Putamen (tissue), 1 donor: ENCODE measurements around the gene RNU6-8.

ENCODE experiments used
- DNase-seq: peaks from one replicate; pipeline ENCODE4 v3.0.0-alpha.2; 2016; ENCODE audit warnings: low spot score

Gene RNU6-8

DNA sequence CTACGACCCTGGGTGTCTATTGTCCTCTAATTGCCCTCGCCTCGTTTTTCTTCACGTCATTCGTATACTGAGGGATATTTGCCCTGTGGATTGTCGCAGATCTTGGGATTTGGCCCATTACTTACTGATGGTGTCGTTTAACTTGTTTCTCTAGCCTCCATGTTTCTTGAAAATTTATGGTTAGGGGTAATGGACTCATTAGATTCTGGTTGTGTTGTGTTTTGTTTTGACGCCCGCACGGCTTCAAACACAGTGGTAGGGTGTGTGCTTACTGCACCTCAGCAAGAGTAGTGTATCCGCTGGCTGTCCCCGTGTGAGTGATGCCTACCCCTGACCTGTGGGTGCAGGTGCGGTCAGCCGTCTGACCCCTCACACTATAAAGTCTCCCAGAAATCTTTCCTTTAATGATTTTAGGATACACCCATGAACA lies 874 bp upstream of the RNU6-8 start:
- peak; percentile 13 for DNase-seq

DNA sequence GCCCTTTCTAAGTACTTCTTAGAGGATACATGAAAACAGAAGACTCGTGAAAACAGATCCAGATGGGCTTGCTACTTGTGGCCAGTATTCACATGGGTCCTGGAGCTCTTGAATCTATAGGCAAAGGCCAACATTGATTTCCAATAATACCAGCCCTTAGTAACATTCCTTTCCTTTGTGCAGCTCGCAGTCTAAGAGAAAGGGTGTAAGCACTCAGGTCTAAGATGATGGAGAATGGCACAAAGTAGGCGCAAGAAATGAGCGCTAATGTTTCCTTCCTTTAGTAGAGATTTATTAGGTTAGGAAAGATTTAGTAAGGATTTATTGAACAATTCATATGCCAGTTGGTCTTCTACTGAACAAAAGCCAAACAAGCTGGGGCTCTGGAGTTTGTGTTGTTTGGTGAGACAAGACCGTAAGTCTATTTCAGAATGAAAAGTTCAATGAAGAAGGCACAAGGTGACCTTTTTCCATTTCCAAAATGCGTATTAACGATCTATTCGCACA lies 525 bp downstream of the RNU6-8 start:
- no peak for DNase-seq

- DNase-seq: peak; percentile 5
Observed at GRCh38 chr14:32201816-32202490, 1.1 kb downstream of the RNU6-8 start, which contains the start of gene RNU6-7. Gene RNU6-7 (plus strand): TSS chr14:32202045.

DNA sequence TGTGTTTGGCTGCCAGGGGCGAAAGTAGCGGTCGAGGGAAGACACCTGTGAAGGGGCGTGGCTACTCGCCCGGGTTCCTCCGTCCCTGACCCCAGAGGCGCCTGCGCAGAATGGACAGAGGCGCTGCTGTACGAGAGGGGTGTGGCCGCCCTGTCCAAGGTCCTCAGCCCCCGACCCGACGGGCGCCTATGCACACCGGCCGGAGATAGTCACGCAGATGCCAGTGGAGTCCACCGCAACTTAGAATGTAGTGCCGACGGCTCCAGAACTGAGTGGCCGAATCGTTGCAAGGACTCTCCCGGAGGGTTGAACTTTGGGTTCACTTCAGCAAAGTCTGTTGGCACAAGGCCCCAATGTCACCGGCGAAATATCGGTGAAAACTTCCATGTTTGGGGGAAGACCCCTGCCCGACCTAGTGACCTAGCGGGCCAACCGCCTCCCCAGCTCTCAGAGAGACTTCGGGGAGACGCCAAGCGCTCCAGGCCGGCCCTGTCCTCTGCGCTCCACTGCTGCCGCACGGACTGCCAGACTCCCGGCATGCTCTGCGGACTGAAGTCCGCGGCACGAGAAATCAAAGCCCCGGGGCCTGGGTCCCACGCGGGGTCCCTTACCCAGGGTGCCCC lies 1.8 kb downstream of the RNU6-8 start:
- peak; percentile 75 for DNase-seq

GRCh38 chr14:32200368-32201192 lies 2.5 kb downstream of the RNU6-8 start:
- no peak for DNase-seq

- DNase-seq: no peak
Observed at GRCh38 chr14:32197919-32198318, 5.2 kb downstream of the RNU6-8 start.

DNA sequence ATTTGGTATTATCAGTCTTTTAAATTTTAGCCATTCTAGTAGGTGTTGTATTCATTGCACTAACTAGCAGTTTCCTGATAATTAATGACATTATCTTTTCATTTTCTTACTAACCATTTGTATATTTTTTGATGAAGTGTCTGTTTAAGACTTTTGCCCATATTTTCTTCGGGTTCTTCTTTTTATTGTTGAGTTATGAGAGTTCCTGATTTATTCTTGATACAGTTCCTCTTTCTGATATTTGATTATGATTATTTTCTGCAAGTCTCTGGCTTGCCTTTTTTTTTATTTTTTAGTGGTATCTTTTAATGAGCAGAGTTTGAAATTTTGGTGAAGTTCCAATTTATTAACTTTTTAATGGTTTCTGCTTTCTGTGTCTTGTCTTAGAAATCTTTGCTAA lies 7.4 kb downstream of the RNU6-8 start:
- no peak for DNase-seq

DNA sequence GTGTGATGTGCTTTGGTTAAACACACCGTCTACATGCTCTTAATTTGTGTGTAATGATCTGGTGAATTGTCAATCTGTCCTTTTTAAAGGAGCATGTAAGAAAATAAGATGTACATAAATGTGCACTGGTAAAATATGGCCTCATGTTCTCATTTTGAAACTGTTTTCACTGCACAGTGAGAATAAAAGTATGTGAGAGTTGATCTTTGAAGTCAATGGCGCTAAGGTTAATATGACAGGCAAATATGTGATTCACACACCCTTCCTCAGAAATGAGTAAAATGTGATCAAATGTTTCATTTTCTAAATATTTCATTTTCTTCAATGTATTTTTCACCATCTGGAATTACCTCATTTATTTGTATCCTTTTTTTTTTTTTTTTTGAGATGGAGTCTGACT lies 9.5 kb downstream of the RNU6-8 start:
- no peak for DNase-seq

DNA sequence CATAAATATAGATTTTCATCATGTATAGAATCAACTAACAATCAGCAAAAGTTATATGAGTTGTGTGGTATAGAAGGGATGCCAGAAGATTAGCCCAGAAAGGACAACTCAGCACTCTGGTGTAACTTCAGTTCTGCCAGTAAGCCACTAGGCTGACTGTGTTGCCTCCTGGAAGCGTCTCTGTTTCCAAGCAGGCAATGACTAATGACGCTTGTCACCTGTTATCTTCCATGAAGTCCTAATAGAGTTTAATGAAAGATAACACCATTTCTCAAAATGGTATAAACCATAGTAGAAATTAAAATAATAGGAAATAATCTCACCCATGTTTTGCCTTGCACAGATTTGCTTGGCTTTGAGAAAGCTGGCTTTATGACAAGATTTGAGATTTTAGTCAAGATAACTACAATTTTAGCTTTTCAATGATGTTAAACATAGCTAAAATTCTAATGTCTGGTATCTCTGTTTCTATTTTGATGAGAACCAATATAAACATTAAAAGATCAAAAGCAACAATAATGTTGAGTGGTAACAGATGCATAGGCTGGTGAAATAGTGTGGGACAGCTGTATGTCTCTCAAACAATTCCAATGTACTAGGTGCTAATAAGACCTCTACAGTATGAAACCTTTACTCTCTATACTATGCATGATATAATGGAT lies 10.2 kb downstream of the RNU6-8 start:
- DNase-seq: no peak

GRCh38 chr14:32190673-32191072 lies 12.4 kb downstream of the RNU6-8 start:
- DNase-seq: no peak

- DNase-seq: no peak
Observed at GRCh38 chr14:32189811-32190210, 13.3 kb downstream of the RNU6-8 start.

GRCh38 chr14:32186248-32186647 lies 16.8 kb downstream of the RNU6-8 start:
- no peak for DNase-seq

DNA sequence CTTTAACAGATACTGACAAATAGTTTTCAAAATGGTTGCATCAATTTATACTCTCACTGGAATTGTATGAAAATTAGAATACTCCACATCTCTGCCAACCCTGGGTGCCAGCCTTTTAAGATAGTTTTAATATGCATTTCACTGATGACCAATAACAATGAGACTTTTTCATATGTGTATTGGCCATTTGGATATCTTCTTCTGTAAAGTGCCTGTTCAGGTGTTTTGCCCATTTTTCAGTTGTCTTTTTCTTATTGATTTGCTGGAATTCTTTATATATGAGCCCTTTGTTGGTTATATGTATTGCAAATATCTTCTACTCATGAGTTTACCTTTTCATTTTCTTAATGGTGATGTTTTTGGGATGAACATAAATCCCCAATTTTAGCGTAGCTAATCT lies 18.0 kb downstream of the RNU6-8 start:
- DNase-seq: no peak

DNA sequence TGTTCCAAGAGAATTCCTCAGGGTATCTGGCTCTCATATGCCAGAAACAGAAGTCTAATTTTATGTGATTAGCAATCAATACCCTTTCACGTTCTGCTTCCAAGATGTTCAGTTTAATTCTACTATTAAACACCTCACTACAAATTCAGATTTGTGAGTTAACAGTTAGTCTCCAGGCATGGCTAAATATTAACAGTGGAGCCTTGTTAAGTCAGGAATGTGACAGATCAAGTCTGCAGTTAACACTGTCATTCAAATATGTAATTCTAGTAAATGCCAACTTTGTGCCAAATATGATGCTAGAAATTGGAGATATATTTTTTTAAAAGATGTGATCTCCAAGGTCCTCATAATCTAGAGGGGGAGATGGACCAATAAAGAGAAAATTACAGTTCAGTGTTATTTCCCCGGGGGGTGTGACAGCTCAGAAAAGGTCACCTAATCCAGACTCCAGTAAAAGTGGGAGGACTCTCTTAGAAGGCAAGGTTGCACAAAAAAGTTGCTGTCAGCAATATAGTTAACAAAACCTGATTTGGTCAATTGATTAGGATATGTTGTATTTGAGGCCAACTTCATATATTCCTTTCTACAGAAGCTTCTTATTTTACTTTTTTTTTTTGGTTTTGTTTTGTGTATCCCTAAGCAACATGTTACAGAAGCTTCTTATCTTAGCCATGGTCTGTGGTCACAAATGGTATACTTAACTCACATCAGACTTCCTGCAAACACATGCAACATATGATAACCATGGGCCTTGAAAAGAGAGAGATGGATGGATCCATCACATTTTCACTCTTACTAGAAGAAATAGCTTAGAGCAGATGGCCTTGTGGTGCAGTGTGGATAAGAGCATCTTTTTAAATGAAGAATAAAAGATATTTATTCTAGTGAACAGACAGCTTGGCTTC lies 19.7 kb downstream of the RNU6-8 start:
- no peak for DNase-seq

DNA sequence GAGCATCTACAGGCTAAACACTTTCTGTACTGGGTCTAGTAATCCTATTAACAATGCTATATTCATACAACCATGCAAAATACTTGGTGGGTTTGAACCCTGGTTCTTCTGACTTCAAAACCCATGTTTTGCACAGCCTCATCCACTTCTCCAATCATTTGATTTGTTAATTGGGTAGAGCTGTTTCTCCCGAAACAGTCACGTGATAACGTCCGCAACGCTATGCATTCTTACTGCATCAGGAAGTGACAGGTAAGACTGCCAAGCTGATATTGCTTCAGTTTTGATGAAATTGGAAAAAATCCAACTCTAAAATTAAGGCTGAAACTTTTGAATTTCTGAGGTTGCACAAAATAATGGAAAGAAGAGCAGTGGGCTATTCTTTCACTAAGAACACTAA lies 31.6 kb downstream of the RNU6-8 start:
- DNase-seq: no peak

- no peak for DNase-seq
Observed at GRCh38 chr14:32169191-32169590, 33.9 kb downstream of the RNU6-8 start.

DNA sequence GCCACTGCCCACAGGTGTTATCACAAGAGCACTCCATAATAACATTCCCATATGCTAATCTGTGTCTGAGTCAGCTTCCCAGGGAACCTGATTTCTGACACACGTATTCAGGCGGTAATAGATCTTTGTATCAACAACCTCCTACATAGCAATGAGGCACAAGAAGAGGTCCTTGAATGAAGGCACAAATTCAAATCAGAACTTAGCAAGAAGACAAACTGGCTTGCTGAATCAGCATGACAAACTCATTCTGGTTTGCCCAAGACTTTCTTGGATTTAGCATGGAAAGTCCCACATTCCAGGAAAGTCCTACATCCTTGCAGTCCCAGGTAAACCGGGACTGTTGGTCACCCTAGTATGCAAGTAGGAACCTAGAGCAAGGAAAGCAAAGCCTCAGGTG lies 35.2 kb downstream of the RNU6-8 start:
- DNase-seq: peak; percentile 7

DNA sequence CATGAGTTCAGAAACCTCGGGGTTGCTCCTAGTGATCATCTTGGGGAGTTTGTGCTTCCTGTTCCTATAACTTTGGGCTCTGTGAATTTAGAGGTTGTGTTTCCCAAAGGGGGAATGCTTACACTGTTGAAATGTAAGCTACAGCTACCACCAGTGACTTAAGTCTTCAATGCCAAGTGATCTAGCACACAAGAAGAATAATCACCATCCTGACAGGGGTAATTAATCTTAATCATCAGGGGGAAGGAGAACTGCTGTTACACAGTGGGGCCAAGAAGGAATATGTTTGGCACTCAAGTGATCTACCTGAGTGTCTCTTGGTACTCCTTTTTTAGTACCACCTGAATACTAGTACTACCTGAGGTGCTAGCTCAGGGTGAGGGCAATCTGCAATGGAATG lies 36.1 kb downstream of the RNU6-8 start:
- DNase-seq: no peak

DNA sequence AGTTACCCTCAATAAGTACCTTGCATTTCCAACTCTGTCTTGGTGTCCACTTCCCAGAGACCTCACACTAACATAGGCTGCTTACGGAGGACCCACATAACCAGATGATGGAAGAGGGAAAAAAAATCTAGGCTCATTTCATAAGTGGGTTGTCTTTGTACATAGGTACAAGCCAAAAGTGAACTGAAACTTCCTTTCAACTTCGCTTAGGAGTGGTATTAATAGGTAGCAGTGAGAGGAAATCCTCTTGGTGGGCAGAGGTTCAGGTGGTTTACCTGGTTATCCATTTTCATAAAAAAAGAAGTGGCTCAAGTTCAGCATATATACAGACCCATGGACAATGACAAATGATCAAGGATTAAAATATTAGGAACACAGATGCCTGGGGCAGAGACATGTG lies 37.0 kb downstream of the RNU6-8 start:
- DNase-seq: no peak
